ENCODE measurements around the gene NHLRC4.
A peak's percentile ranks its signal among the peaks of the same experiment; 100 is the strongest.

NHLRC4 gene

GRCh38 chr16:578232-578869 is 11.5 kb downstream of the NHLRC4 start:
- H3K4me3 ChIP-seq (ENCODE audit: low read length) = no peak overlapping the region
- DNase-seq (ENCODE audit: low read depth, low spot score) = no peak

- no peak for DNase-seq (ENCODE audit: low read depth, low spot score)
Measured at GRCh38 chr16:578870-579405, 12.1 kb downstream of the NHLRC4 start.

GRCh38 chr16:580141-580945 is 13.5 kb downstream of the NHLRC4 start:
- no peak overlapping the region for H3K4me3 ChIP-seq (ENCODE audit: low read length)
- DNase-seq (ENCODE audit: low read depth, low spot score) = no peak

More at GRCh38 chr16:578870-579405, 12.1 kb downstream of the NHLRC4 start:
- H3K4me3 ChIP-seq (ENCODE audit: low read length) = no peak overlapping the region

GRCh38 chr16:580946-581498 is 14.2 kb downstream of the NHLRC4 start:
- DNase-seq (ENCODE audit: low read depth, low spot score) = no peak
- H3K4me3 ChIP-seq (ENCODE audit: low read length) = no peak overlapping the region

- H3K4me3 ChIP-seq (ENCODE audit: low read length) = no peak overlapping the region
- DNase-seq (ENCODE audit: low read depth, low spot score) = no peak
Measured at GRCh38 chr16:582218-582613, 15.4 kb downstream of the NHLRC4 start.

GRCh38 chr16:582614-583331 is 16.0 kb downstream of the NHLRC4 start:
- H3K4me3 ChIP-seq (ENCODE audit: low read length) = no peak overlapping the region
- no peak for DNase-seq (ENCODE audit: low read depth, low spot score)

- no peak for DNase-seq (ENCODE audit: low read depth, low spot score)
- no peak overlapping the region for H3K4me3 ChIP-seq (ENCODE audit: low read length)
Measured at GRCh38 chr16:583470-583814, 16.6 kb downstream of the NHLRC4 start.

GRCh38 chr16:583815-584591 is 17.2 kb downstream of the NHLRC4 start:
- H3K4me3 ChIP-seq (ENCODE audit: low read length) = no peak overlapping the region

GRCh38 chr16:585351-585750 is 18.5 kb downstream of the NHLRC4 start:
- no peak for DNase-seq (ENCODE audit: low read depth, low spot score)

More at GRCh38 chr16:583815-584591, 17.2 kb downstream of the NHLRC4 start:
- no peak for DNase-seq (ENCODE audit: low read depth, low spot score)

GRCh38 chr16:586047-586644 is 19.3 kb downstream of the NHLRC4 start:
- DNase-seq (ENCODE audit: low read depth, low spot score) = no peak
- no peak overlapping the region for H3K4me3 ChIP-seq (ENCODE audit: low read length)

More at GRCh38 chr16:585351-585750, 18.5 kb downstream of the NHLRC4 start:
- no peak overlapping the region for H3K4me3 ChIP-seq (ENCODE audit: low read length)

- no peak overlapping the region for H3K4me3 ChIP-seq (ENCODE audit: low read length)
- DNase-seq (ENCODE audit: low read depth, low spot score) = no peak
Measured at GRCh38 chr16:586645-587590, 20.1 kb downstream of the NHLRC4 start.

GRCh38 chr16:588639-588888 is 21.8 kb downstream of the NHLRC4 start:
- H3K4me3 ChIP-seq (ENCODE audit: low read length) = peak overlapping the region; percentile 91
- DNase-seq (ENCODE audit: low read depth, low spot score) = no peak

- peak; percentile 94 for DNase-seq (ENCODE audit: low read depth, low spot score)
- H3K4me3 ChIP-seq (ENCODE audit: low read length) = peak overlapping the region; percentile 91
Measured at GRCh38 chr16:588889-589657, 22.3 kb downstream of the NHLRC4 start.

- H3K4me3 ChIP-seq (ENCODE audit: low read length) = peak within 1 kb of the TSS; percentile 91
- peak; percentile 96 for DNase-seq (ENCODE audit: low read depth, low spot score)
Measured at GRCh38 chr16:589658-590187, 22.9 kb downstream of the NHLRC4 start, which contains the start of gene RAB40C. RAB40C (plus strand) TSS chr16:590066; CDS start chr16:590292, 226 bp downstream.

- H3K4me3 ChIP-seq (ENCODE audit: low read length) = peak overlapping the region; percentile 76
- DNase-seq (ENCODE audit: low read depth, low spot score) = no peak
Measured at GRCh38 chr16:590188-590814, 23.5 kb downstream of the NHLRC4 start.

GRCh38 chr16:590815-591200 is 24.0 kb downstream of the NHLRC4 start:
- peak overlapping the region; percentile 76 for H3K4me3 ChIP-seq (ENCODE audit: low read length)
- no peak for DNase-seq (ENCODE audit: low read depth, low spot score)

Measured in Jurkat, Clone E6-1 (cell line).